Hepatocyte (in vitro differentiated cells): Measurements from ENCODE around the gene TMEM150A.

Source experiments
- CTCF ChIP-seq: fragments of 200-600 bp; sonication (generic); IDR thresholded peaks from 2 replicates; pipeline ENCODE4 v1.5.1; 2016; ENCODE audit warnings: antibody characterized with exemption, mild to moderate bottlenecking; ENCODE audit not compliant: poor library complexity
- EZH2 ChIP-seq: fragments of 200-600 bp; sonication (generic); IDR thresholded peaks from 2 replicates; pipeline ENCODE4 v1.6.1; 2016; ENCODE audit warnings: antibody characterized with exemption, mild to moderate bottlenecking, borderline replicate concordance
- EZH2phosphoT487 ChIP-seq: fragments of 200-600 bp; sonication (generic); IDR thresholded peaks from one replicate; pipeline ENCODE4 v1.6.1; 2018; ENCODE audit warnings: antibody characterized with exemption, mild to moderate bottlenecking, low read depth, moderate library complexity; ENCODE audit not compliant: unreplicated experiment, severe bottlenecking

DNA sequence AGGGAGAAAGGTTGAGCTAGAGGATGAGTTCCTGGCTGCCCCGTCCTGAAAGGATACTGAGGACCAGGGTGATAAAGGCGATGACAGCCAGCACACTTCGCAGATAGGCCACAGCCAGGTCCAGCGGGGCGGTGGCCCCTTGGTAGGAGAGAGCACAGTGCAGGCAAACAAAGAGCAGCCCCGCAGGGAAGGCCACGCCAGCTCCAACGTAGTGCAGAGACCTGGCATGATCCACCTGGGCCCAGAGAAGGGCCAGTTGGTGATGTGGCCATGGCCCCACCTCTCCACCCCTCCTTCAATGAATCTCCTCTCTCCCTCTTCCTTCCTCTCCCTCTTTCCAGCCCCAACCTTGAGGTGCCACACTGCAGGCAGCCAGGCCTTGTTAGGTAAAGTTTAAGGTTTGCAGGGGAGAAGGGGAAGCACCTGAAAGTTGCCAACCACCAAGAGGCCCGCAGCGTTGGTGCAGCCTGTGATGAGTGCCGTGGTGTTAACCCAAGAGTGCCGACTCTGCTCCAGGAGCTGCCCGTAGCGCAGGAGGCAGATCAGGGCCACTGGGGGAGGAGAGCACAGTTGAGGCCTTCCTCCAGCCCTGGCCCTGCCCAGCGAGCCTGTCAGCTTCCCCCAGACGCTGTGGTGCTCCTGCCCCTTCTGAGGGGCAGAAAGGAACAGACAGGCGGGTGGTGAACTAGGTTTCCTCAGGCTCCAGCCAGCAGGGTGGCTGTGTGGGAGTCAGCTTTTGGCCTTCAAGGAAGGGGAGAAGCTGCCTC, 2.8 kb downstream of the TMEM150A start:
- TF ChIP-seq CTCF, result no peak
- no peak for TF ChIP-seq EZH2phosphoT487
- TF ChIP-seq EZH2, result no peak
